Measurements from ENCODE around the gene C9. TPM values are rescaled to one million over a fixed set of nuclear protein-coding genes. Genes with fewer than 3 reads are reported as not detected.

The C9 gene
- total and polyA plus RNA-seq, 4 donors = 128 to 3,238 (median 748) TPM

DNA sequence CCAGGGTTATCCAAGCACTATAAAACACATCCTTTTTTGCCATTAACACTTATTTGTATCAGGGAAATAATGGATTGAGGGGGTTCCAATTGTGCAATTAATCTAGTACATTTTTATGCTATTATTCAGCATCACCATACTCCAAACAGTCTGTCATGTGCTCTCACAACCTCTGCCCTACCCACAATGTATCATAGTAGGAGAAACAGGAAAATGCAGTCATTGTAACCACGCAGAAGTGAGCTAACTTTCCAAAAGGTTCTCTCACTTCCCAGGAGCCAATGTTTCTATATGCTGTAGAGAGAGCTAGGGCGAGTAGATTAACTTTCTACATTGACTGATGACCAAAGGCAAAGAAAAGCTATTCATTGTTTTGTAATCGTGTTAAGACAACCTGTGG is 30.7 kb upstream of the C9 start:
- Histone ChIP-seq H3K4me3 (ENCODE audit: low read depth in 1 of 3, low read length in 3 of 3) (no peak overlapping the region), H3K9me3 (ENCODE audit: control insufficient read depth in 4 of 4, low read length in 3 of 4) (no peaks in the 10 kb centered on the region), H3K27ac (ENCODE audit: low read depth in 1 of 2, low read length in 2 of 2) (no peak overlapping the region), H3K27me3 (ENCODE audit: control insufficient read depth in 4 of 4, insufficient read depth in 4 of 4, low read length in 3 of 4) (no peaks in the 10 kb centered on the region), H3K4me1 (ENCODE audit: control insufficient read depth in 4 of 4, insufficient read depth in 4 of 4, low read length in 3 of 4) (no peaks in the 10 kb centered on the region), H3K36me3 (ENCODE audit: control insufficient read depth in 4 of 4, insufficient read depth in 3 of 4, low read depth in 1 of 4, low read length in 3 of 4) (no peaks in the 10 kb centered on the region), H3K9ac (ENCODE audit: low read depth in 1 of 2, low read length in 2 of 2) (no peak overlapping the region)
- no peak for TF ChIP-seq TAF1 (conservative IDR thresholded peaks at IDR 0.05)
- TF ChIP-seq ATF3 (IDR thresholded peaks at IDR 0.05) = no peak
- TF ChIP-seq HNF4A (conservative IDR thresholded peaks at IDR 0.05) = no peak
- no peak for TF ChIP-seq FOXA2 (IDR thresholded peaks at IDR 0.05)
- no peak for TF ChIP-seq RAD21 (IDR thresholded peaks at IDR 0.05)
- no peak for TF ChIP-seq HNF4G (IDR thresholded peaks at IDR 0.05)
- no peak for TF ChIP-seq RXRA (IDR thresholded peaks at IDR 0.05)
- TF ChIP-seq SP1 (IDR thresholded peaks at IDR 0.05) = no peak
- no peak for TF ChIP-seq EGR1 (IDR thresholded peaks at IDR 0.05; ENCODE audit: low read depth in 2 of 2)
- TF ChIP-seq, protein P1, sequence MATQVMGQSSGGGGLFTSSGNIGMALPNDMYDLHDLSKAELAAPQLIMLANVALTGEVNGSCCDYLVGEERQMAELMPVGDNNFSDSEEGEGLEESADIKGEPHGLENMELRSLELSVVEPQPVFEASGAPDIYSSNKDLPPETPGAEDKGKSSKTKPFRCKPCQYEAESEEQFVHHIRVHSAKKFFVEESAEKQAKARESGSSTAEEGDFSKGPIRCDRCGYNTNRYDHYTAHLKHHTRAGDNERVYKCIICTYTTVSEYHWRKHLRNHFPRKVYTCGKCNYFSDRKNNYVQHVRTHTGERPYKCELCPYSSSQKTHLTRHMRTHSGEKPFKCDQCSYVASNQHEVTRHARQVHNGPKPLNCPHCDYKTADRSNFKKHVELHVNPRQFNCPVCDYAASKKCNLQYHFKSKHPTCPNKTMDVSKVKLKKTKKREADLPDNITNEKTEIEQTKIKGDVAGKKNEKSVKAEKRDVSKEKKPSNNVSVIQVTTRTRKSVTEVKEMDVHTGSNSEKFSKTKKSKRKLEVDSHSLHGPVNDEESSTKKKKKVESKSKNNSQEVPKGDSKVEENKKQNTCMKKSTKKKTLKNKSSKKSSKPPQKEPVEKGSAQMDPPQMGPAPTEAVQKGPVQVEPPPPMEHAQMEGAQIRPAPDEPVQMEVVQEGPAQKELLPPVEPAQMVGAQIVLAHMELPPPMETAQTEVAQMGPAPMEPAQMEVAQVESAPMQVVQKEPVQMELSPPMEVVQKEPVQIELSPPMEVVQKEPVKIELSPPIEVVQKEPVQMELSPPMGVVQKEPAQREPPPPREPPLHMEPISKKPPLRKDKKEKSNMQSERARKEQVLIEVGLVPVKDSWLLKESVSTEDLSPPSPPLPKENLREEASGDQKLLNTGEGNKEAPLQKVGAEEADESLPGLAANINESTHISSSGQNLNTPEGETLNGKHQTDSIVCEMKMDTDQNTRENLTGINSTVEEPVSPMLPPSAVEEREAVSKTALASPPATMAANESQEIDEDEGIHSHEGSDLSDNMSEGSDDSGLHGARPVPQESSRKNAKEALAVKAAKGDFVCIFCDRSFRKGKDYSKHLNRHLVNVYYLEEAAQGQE (IDR thresholded peaks at IDR 0.05) = no peak
- no peak for TF ChIP-seq FOXA1 (IDR thresholded peaks at IDR 0.05)
- TF ChIP-seq, protein P2, sequence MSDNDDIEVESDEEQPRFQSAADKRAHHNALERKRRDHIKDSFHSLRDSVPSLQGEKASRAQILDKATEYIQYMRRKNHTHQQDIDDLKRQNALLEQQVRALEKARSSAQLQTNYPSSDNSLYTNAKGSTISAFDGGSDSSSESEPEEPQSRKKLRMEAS (IDR thresholded peaks at IDR 0.05) = no peak
- TF ChIP-seq, protein P3, sequence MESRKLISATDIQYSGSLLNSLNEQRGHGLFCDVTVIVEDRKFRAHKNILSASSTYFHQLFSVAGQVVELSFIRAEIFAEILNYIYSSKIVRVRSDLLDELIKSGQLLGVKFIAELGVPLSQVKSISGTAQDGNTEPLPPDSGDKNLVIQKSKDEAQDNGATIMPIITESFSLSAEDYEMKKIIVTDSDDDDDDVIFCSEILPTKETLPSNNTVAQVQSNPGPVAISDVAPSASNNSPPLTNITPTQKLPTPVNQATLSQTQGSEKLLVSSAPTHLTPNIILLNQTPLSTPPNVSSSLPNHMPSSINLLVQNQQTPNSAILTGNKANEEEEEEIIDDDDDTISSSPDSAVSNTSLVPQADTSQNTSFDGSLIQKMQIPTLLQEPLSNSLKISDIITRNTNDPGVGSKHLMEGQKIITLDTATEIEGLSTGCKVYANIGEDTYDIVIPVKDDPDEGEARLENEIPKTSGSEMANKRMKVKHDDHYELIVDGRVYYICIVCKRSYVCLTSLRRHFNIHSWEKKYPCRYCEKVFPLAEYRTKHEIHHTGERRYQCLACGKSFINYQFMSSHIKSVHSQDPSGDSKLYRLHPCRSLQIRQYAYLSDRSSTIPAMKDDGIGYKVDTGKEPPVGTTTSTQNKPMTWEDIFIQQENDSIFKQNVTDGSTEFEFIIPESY (IDR thresholded peaks at IDR 0.05) = no peak
- 74% methylated on average over 3 of the region's 3 CpGs for WGBS
- DNase-seq (ENCODE audit: low spot score) = no peak

DNA sequence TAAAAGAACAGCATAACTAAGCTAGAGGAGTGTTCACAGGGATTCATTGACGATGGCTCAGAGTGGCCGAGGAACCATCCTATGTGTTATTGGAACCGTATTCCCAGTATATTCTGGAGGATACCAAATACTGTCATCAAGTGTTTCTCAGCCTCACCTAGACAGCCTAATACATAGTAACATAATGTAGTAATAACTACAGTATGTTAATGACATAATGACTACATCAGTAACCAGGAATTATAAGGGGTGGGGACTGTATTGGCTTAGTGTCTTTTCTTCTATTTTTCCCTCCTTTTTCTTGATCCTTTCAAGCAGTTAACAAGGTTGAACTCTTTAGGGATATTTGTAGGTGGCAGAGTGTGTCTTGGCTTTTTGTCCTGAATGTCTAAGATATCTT is 26.6 kb upstream of the C9 start:
- Histone ChIP-seq H3K9ac (ENCODE audit: low read depth in 1 of 2, low read length in 2 of 2) (no peak overlapping the region), H3K4me1 (ENCODE audit: control insufficient read depth in 4 of 4, insufficient read depth in 4 of 4, low read length in 3 of 4) (no peaks in the 10 kb centered on the region), H3K27me3 (ENCODE audit: control insufficient read depth in 4 of 4, insufficient read depth in 4 of 4, low read length in 3 of 4) (no peaks in the 10 kb centered on the region), H3K27ac (ENCODE audit: low read depth in 1 of 2, low read length in 2 of 2) (no peak overlapping the region), H3K36me3 (ENCODE audit: control insufficient read depth in 4 of 4, insufficient read depth in 3 of 4, low read depth in 1 of 4, low read length in 3 of 4) (no peaks in the 10 kb centered on the region), H3K4me3 (ENCODE audit: low read depth in 1 of 3, low read length in 3 of 3) (no peak overlapping the region), H3K9me3 (ENCODE audit: control insufficient read depth in 4 of 4, low read length in 3 of 4) (no peaks in the 10 kb centered on the region)
- WGBS = 96% methylated on average over 3 of the region's 3 CpGs
- TF ChIP-seq, protein P3 (IDR thresholded peaks at IDR 0.05) = no peak
- no peak for DNase-seq (ENCODE audit: low spot score)

All from liver (tissue), 9 donors.